KOPT-K1 (cell line): ENCODE results near the gene CD48.

Experiments used
- H3K27ac ChIP-seq: fragments of 200-600 bp; sonication (generic); 2 replicates; pipeline ENCODE4 v1.5.1; 2016; ENCODE audit warnings: antibody characterized with exemption, mild to moderate bottlenecking, low read depth, low read length; ENCODE audit not compliant: poor library complexity, severe bottlenecking
- H3K36me3 ChIP-seq: fragments of 200-600 bp; sonication (generic); 2 replicates; pipeline ENCODE4 v1.5.1; 2017; ENCODE audit warnings: antibody characterized with exemption, mild to moderate bottlenecking, low read length, moderate library complexity; ENCODE audit not compliant: insufficient read depth
- H3K9me3 ChIP-seq: fragments of 200-600 bp; sonication (generic); 2 replicates; pipeline ENCODE4 v1.5.1; 2017; ENCODE audit warnings: antibody characterized with exemption, low read length, mild to moderate bottlenecking; ENCODE audit not compliant: insufficient read depth, poor library complexity, severe bottlenecking

CD48 gene

GRCh38 chr1:160636547-160636946 is 75.1 kb downstream of the CD48 start:
- Histone ChIP-seq H3K9me3 (no peaks in the 10 kb centered on the region), H3K36me3 (peaks cover 11% of the 10 kb centered on the region), H3K27ac (peak overlapping the region; percentile 69)

- H3K9me3 ChIP-seq = no peaks in the 10 kb centered on the region
- peak overlapping the region; percentile 9 for H3K27ac ChIP-seq
- H3K36me3 ChIP-seq = peaks cover 11% of the 10 kb centered on the region
Observed at GRCh38 chr1:160636076-160636475, 75.5 kb downstream of the CD48 start.

GRCh38 chr1:160634543-160635491 is 76.8 kb downstream of the CD48 start:
- H3K9me3 ChIP-seq = no peaks in the 10 kb centered on the region
- peaks cover 11% of the 10 kb centered on the region for H3K36me3 ChIP-seq
- H3K27ac ChIP-seq = peak overlapping the region; percentile 69

GRCh38 chr1:160633330-160633903 is 78.2 kb downstream of the CD48 start:
- Histone ChIP-seq H3K9me3 (no peaks in the 10 kb centered on the region), H3K36me3 (peaks cover 11% of the 10 kb centered on the region), H3K27ac (peak overlapping the region; percentile 69)

GRCh38 chr1:160631983-160632625 is 79.5 kb downstream of the CD48 start:
- H3K27ac ChIP-seq = peak overlapping the region; percentile 100
- H3K9me3 ChIP-seq = no peaks in the 10 kb centered on the region
- peaks cover 11% of the 10 kb centered on the region for H3K36me3 ChIP-seq

GRCh38 chr1:160630523-160631451 is 80.8 kb downstream of the CD48 start:
- no peaks in the 10 kb centered on the region for H3K9me3 ChIP-seq
- peaks cover 4% of the 10 kb centered on the region; the same call in 1 of the 2 replicates for H3K36me3 ChIP-seq
- H3K27ac ChIP-seq = peak overlapping the region; percentile 100

- Histone ChIP-seq H3K9me3 (no peaks in the 10 kb centered on the region), H3K36me3 (no peaks in the 10 kb centered on the region), H3K27ac (peak overlapping the region; percentile 100)
Observed at GRCh38 chr1:160629286-160630210, 82.1 kb downstream of the CD48 start.

GRCh38 chr1:160628799-160629263 is 82.8 kb downstream of the CD48 start:
- Histone ChIP-seq H3K9me3 (no peaks in the 10 kb centered on the region), H3K36me3 (no peaks in the 10 kb centered on the region), H3K27ac (peak overlapping the region; percentile 100)
